NB4 (cell line): ENCODE results near the gene GRIFIN.

ENCODE experiments used
- DNase-seq: peaks from one replicate; pipeline ENCODE4 v3.0.0; 2010; ENCODE audit warnings: low read depth
- H3K4me3 ChIP-seq: one replicate; pipeline ENCODE4 v1.5.1; 2011; ENCODE audit warnings: mild to moderate bottlenecking, low read depth, low read length, moderate library complexity
- MYC ChIP-seq: IDR thresholded peaks from 2 replicates; pipeline ENCODE4 v1.6.1; 2011; ENCODE audit warnings: low read depth, low read length
- POLR2A ChIP-seq: IDR thresholded peaks from 2 replicates; pipeline ENCODE4 v1.6.1; 2011; ENCODE audit warnings: mild to moderate bottlenecking; ENCODE audit not compliant: insufficient read length; ENCODE audit errors: extremely low read depth
- TF ChIP-seq, protein P1 (sequence below): IDR thresholded peaks from 2 replicates; pipeline ENCODE4 v1.6.1; 2011; ENCODE audit warnings: low read depth, low read length
- TF ChIP-seq, protein P2 (sequence below): IDR thresholded peaks from one replicate; pipeline ENCODE4 v1.5.1; 2012; ENCODE audit warnings: low read depth, low read length

The GRIFIN gene

DNA sequence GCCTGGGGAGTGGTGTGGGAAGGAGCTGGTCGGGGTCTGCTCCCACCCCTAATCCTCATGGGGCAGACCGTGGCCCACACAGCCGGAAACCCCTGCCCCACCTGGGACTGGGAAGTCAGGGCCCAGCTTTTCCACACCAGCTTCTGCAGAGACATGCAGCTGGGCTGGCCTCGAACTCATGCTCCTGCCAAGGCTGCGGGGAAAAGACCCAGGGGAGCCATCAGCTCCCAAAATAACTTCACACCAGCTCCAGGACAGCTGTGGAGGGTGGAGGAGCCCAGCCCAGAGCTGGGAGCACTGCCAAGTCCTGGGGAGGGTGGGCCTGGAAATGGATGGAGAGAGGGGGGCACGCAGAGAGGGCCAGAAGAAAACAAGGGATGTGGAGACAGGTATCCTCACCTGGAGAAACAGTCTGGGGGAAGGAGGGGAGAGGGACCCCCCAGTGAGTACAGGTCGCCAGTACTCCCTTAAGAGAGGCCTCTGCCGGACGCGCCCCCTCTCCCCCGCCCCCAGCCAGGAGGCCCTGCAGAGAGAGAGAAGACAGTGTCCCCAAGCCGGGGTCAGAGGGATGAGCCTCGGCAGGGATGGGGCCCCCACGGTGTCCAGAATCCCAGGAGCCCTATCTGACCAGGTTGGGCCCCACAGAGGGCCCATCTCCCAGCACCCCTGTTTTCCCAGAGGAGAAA lies 11.5 kb upstream of the GRIFIN start:
- H3K4me3 ChIP-seq: no peak overlapping the region
- no peak for DNase-seq
- TF ChIP-seq, protein P1, sequence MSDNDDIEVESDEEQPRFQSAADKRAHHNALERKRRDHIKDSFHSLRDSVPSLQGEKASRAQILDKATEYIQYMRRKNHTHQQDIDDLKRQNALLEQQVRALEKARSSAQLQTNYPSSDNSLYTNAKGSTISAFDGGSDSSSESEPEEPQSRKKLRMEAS: no peak
- TF ChIP-seq MYC (no peak), POLR2A (no peak)
- TF ChIP-seq, protein P2, sequence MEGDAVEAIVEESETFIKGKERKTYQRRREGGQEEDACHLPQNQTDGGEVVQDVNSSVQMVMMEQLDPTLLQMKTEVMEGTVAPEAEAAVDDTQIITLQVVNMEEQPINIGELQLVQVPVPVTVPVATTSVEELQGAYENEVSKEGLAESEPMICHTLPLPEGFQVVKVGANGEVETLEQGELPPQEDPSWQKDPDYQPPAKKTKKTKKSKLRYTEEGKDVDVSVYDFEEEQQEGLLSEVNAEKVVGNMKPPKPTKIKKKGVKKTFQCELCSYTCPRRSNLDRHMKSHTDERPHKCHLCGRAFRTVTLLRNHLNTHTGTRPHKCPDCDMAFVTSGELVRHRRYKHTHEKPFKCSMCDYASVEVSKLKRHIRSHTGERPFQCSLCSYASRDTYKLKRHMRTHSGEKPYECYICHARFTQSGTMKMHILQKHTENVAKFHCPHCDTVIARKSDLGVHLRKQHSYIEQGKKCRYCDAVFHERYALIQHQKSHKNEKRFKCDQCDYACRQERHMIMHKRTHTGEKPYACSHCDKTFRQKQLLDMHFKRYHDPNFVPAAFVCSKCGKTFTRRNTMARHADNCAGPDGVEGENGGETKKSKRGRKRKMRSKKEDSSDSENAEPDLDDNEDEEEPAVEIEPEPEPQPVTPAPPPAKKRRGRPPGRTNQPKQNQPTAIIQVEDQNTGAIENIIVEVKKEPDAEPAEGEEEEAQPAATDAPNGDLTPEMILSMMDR: no peak

DNA sequence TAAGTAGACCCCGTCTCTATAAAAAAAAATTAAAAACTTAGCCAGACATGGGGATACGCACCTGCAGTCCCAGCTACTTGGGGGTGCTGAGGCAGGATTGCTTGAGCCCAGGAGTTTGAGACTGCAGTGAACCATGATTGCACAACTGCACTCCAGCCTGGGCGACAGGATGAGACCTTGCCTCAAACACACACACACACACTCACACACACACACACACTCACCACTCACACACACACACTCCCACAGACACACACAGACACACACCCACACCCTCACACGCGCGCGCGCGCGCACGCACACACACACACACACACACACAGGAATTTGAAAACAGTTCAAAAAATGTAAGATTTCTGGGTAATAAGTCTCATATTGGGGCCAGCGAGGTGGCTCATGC lies 8.7 kb upstream of the GRIFIN start:
- peak; percentile 67 for DNase-seq
- no peak overlapping the region for H3K4me3 ChIP-seq
- no peak for TF ChIP-seq POLR2A
- TF ChIP-seq, protein P1: no peak
- TF ChIP-seq, protein P2: no peak
- no peak for TF ChIP-seq MYC

DNA sequence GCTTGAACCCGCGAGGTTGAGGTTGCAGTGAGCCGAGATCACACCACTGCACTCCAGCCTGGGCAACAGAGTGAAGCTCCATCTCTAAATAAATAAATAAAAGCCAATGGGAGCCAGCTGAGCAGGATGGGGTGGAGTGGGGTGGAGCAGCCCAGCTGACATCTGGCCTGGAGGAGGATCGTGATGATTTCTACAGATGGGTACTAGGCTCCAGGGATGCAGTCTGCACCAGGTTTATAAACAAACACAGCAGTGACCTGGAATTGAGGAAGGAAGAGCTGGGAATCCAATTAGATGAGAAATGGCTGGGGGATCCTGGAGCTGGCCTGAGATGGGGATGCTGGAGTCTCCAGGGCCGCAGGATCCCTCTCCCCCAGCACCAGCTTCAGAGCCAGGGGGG lies 7.3 kb upstream of the GRIFIN start:
- TF ChIP-seq, protein P2: no peak
- H3K4me3 ChIP-seq: no peak overlapping the region
- no peak for DNase-seq

DNA sequence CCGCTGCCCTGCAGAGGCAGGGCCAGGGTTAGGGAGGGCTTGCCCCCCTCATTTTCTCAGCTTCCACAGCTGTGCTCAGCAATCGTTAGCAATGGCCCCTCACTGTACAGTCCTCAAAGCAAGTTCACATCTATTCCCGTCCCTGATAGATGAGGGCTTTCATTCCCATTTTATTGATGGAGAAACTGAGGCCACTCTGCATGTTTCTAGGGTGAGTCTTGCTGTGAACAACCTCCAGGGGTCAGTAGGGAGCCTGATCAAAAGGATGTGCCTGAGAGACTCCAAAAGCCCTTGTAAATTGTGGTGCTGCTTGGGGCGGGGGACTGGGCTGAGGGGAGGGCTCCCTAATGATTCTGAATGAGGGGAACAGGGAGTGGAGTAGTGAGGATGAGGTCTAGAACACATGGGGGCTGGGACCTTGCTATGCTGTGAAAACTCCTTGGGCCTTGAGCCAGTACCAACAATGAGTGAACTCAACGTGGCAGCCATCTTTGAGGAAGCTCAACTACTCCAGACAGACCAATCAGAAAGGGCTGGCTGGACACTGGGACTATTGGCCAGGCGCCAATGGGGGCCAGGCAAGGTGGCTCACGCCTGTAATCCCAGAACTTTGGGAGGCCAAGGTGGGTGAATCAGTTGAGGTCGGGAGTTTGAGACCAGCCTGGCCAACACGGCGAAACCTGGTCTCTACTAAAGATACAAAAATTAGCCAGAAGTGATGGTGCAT lies 6.7 kb upstream of the GRIFIN start:
- TF ChIP-seq MYC: no peak
- TF ChIP-seq, protein P1: no peak
- no peak for TF ChIP-seq POLR2A
- TF ChIP-seq, protein P2: peak; percentile 48
- no peak overlapping the region for H3K4me3 ChIP-seq
- no peak for DNase-seq

DNA sequence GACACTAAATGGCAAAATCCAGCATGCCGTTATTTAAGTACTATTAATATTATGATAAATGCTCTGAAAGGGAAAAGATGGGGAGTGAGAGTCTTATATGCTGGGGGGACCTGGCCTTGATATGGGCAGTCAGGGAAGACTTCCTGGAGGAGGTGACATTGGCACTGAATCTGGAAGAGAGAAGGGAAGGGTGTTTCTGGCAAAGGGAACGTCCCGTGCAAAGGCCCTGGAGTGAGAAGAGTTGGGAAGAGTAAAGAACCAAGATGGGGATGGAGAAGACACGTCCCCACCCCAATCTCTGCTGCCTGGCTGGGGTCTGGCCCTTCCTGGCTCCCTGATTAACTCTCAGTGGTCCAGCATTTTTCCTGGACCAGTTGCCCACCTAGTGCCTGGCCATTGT lies 5.0 kb upstream of the GRIFIN start:
- TF ChIP-seq, protein P2: no peak
- TF ChIP-seq MYC (no peak), POLR2A (no peak)
- TF ChIP-seq, protein P1: no peak
- no peak for DNase-seq
- no peak overlapping the region for H3K4me3 ChIP-seq

DNA sequence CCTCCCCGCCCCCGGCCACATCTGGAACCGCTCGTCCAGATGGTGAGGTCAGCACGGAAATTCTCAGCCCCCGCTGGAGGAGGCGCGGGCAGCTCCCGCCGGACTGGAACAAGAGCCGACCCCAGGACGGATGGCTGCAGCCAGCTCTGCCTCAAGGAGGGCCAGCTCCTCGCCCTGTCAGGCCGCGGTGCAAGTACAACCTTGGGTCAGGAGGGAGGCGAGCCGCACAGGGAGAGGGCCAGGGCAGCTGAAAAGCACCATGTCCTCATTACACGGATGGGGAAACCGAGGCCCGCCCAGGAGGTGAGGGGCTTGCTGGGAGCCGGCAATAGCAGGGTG lies 3.8 kb upstream of the GRIFIN start:
- TF ChIP-seq, protein P1: no peak
- TF ChIP-seq, protein P2: no peak
- TF ChIP-seq POLR2A (no peak), MYC (no peak)
- DNase-seq: no peak
- no peak overlapping the region for H3K4me3 ChIP-seq
